Memory B cell (primary cell): ENCODE results near the gene AFAP1.

Experiments
- ATAC-seq: fragments of 150-1000 bp; cut with Tn5 transposase; 2 replicates; pipeline ENCODE4 v1.10.0; 2021; ENCODE audit warnings: low read depth, mild to moderate bottlenecking, moderate library complexity
- DNase-seq, 2 donors: peaks; one replicate each; pipeline ENCODE4 v3.0.0; 2022; ENCODE audit warnings: low spot score in 2 of 2
- H3K27ac Mint-ChIP-seq: one replicate; pipeline ENCODE4 v1.8.0; 2022; ENCODE audit warnings: mild to moderate bottlenecking, moderate library complexity, mixed read lengths
- H3K27me3 Mint-ChIP-seq: one replicate; pipeline ENCODE4 v1.8.0; 2022; ENCODE audit warnings: mixed read lengths
- H3K36me3 Mint-ChIP-seq: one replicate; pipeline ENCODE4 v1.8.0; 2022; ENCODE audit warnings: mild to moderate bottlenecking, mixed read lengths
- H3K4me1 Mint-ChIP-seq: one replicate; pipeline ENCODE4 v1.8.0; 2022; ENCODE audit warnings: mixed read lengths
- H3K4me3 Mint-ChIP-seq: one replicate; pipeline ENCODE4 v1.8.0; 2022; ENCODE audit warnings: mild to moderate bottlenecking, moderate library complexity, mixed read lengths
- H3K9me3 Mint-ChIP-seq: one replicate; pipeline ENCODE4 v1.8.0; 2022; ENCODE audit warnings: mixed read lengths

Gene AFAP1

GRCh38 chr4:7976634-7977033 lies 37.0 kb upstream of the AFAP1 start:
- no peaks in the 10 kb centered on the region for H3K36me3 Mint-ChIP-seq
- no peak for DNase-seq
- no peak overlapping the region for H3K4me3 Mint-ChIP-seq
- H3K9me3 Mint-ChIP-seq = no peaks in the 10 kb centered on the region
- H3K27ac Mint-ChIP-seq = no peak overlapping the region
- no peaks in the 10 kb centered on the region for H3K4me1 Mint-ChIP-seq
- H3K27me3 Mint-ChIP-seq = peaks cover 10% of the 10 kb centered on the region
- no peak for ATAC-seq

- Mint-ChIP-seq H3K27me3 (peaks cover 10% of the 10 kb centered on the region), H3K4me3 (no peak overlapping the region), H3K36me3 (no peaks in the 10 kb centered on the region), H3K4me1 (no peaks in the 10 kb centered on the region), H3K27ac (no peak overlapping the region), H3K9me3 (no peaks in the 10 kb centered on the region)
- DNase-seq (no peak), ATAC-seq (no peak)
Measured at GRCh38 chr4:7976025-7976424, 36.4 kb upstream of the AFAP1 start.

GRCh38 chr4:7974425-7974824 lies 34.8 kb upstream of the AFAP1 start:
- no peaks in the 10 kb centered on the region for H3K36me3 Mint-ChIP-seq
- no peaks in the 10 kb centered on the region for H3K9me3 Mint-ChIP-seq
- no peak overlapping the region for H3K27ac Mint-ChIP-seq

GRCh38 chr4:7973545-7973981 lies 33.9 kb upstream of the AFAP1 start:
- DNase-seq (no peak), ATAC-seq (no peak)
- peaks cover 8% of the 10 kb centered on the region for H3K4me1 Mint-ChIP-seq
- peaks cover 14% of the 10 kb centered on the region for H3K27me3 Mint-ChIP-seq
- H3K4me3 Mint-ChIP-seq = no peak overlapping the region
- H3K27ac Mint-ChIP-seq = no peak overlapping the region
- no peaks in the 10 kb centered on the region for H3K9me3 Mint-ChIP-seq
- no peaks in the 10 kb centered on the region for H3K36me3 Mint-ChIP-seq

More at GRCh38 chr4:7974425-7974824, 34.8 kb upstream of the AFAP1 start:
- DNase-seq (no peak), ATAC-seq (no peak)
- H3K4me3 Mint-ChIP-seq = no peak overlapping the region
- peaks cover 14% of the 10 kb centered on the region for H3K27me3 Mint-ChIP-seq
- H3K4me1 Mint-ChIP-seq = peaks cover 8% of the 10 kb centered on the region

- Mint-ChIP-seq H3K4me3 (no peak overlapping the region), H3K27me3 (peaks cover 16% of the 10 kb centered on the region), H3K27ac (no peak overlapping the region), H3K36me3 (no peaks in the 10 kb centered on the region), H3K9me3 (no peaks in the 10 kb centered on the region), H3K4me1 (peaks cover 8% of the 10 kb centered on the region)
- DNase-seq (no peak), ATAC-seq (no peak)
Measured at GRCh38 chr4:7971881-7972500, 32.3 kb upstream of the AFAP1 start.

GRCh38 chr4:7971159-7971631 lies 31.5 kb upstream of the AFAP1 start:
- Mint-ChIP-seq H3K4me1 (peaks cover 8% of the 10 kb centered on the region), H3K9me3 (no peaks in the 10 kb centered on the region), H3K36me3 (no peaks in the 10 kb centered on the region), H3K27ac (no peak overlapping the region), H3K27me3 (peaks cover 15% of the 10 kb centered on the region), H3K4me3 (no peak overlapping the region)
- no peak for DNase-seq
- ATAC-seq = no peak

- no peak overlapping the region for H3K27ac Mint-ChIP-seq
- H3K9me3 Mint-ChIP-seq = no peaks in the 10 kb centered on the region
- DNase-seq (no peak), ATAC-seq (no peak)
- H3K4me3 Mint-ChIP-seq = no peak overlapping the region
- H3K36me3 Mint-ChIP-seq = no peaks in the 10 kb centered on the region
- H3K27me3 Mint-ChIP-seq = peaks cover 15% of the 10 kb centered on the region
- H3K4me1 Mint-ChIP-seq = peaks cover 8% of the 10 kb centered on the region
Measured at GRCh38 chr4:7970361-7970946, 30.8 kb upstream of the AFAP1 start.

- Mint-ChIP-seq H3K4me3 (no peak overlapping the region), H3K36me3 (no peaks in the 10 kb centered on the region)
Measured at GRCh38 chr4:7968262-7968896, 28.7 kb upstream of the AFAP1 start.

GRCh38 chr4:7967501-7968261 lies 28.0 kb upstream of the AFAP1 start:
- H3K9me3 Mint-ChIP-seq = no peaks in the 10 kb centered on the region
- ATAC-seq = no peak
- peaks cover 8% of the 10 kb centered on the region for H3K4me1 Mint-ChIP-seq
- no peak for DNase-seq
- H3K27ac Mint-ChIP-seq = no peak overlapping the region
- peaks cover 11% of the 10 kb centered on the region for H3K27me3 Mint-ChIP-seq
- no peaks in the 10 kb centered on the region for H3K36me3 Mint-ChIP-seq
- no peak overlapping the region for H3K4me3 Mint-ChIP-seq

More at GRCh38 chr4:7968262-7968896, 28.7 kb upstream of the AFAP1 start:
- peaks cover 8% of the 10 kb centered on the region for H3K4me1 Mint-ChIP-seq
- H3K27me3 Mint-ChIP-seq = peaks cover 11% of the 10 kb centered on the region
- H3K27ac Mint-ChIP-seq = no peak overlapping the region
- ATAC-seq (no peak), DNase-seq (no peak)
- H3K9me3 Mint-ChIP-seq = no peaks in the 10 kb centered on the region

- Mint-ChIP-seq H3K27ac (no peak overlapping the region), H3K9me3 (peaks cover 1% of the 10 kb centered on the region), H3K4me1 (peaks cover 8% of the 10 kb centered on the region), H3K27me3 (peaks cover 9% of the 10 kb centered on the region), H3K4me3 (no peak overlapping the region), H3K36me3 (no peaks in the 10 kb centered on the region)
- no peak for ATAC-seq
- no peak for DNase-seq
Measured at GRCh38 chr4:7967063-7967440, 27.4 kb upstream of the AFAP1 start.

GRCh38 chr4:7966281-7967062 lies 26.8 kb upstream of the AFAP1 start:
- peaks cover 8% of the 10 kb centered on the region for H3K4me1 Mint-ChIP-seq
- peaks cover 9% of the 10 kb centered on the region for H3K27me3 Mint-ChIP-seq
- H3K27ac Mint-ChIP-seq = no peak overlapping the region
- H3K9me3 Mint-ChIP-seq = peaks cover 1% of the 10 kb centered on the region
- ATAC-seq (no peak), DNase-seq (no peak)
- no peak overlapping the region for H3K4me3 Mint-ChIP-seq
- H3K36me3 Mint-ChIP-seq = no peaks in the 10 kb centered on the region

GRCh38 chr4:7964890-7965662 lies 25.4 kb upstream of the AFAP1 start:
- H3K4me1 Mint-ChIP-seq = peaks cover 10% of the 10 kb centered on the region
- no peaks in the 10 kb centered on the region for H3K36me3 Mint-ChIP-seq
- no peak overlapping the region for H3K4me3 Mint-ChIP-seq
- peaks cover 9% of the 10 kb centered on the region for H3K27me3 Mint-ChIP-seq
- peaks cover 1% of the 10 kb centered on the region for H3K9me3 Mint-ChIP-seq
- DNase-seq (no peak), ATAC-seq (no peak)
- no peak overlapping the region for H3K27ac Mint-ChIP-seq

GRCh38 chr4:7964459-7964858 lies 24.8 kb upstream of the AFAP1 start:
- Mint-ChIP-seq H3K4me1 (peaks cover 5% of the 10 kb centered on the region), H3K36me3 (no peaks in the 10 kb centered on the region), H3K27me3 (peaks cover 9% of the 10 kb centered on the region), H3K4me3 (no peak overlapping the region), H3K27ac (no peak overlapping the region), H3K9me3 (peaks cover 1% of the 10 kb centered on the region)
- DNase-seq = no peak
- ATAC-seq = no peak
